SK-N-SH (cell line): Measurements from ENCODE around the gene CREB5.

Experiments
- FOXM1 ChIP-seq: IDR thresholded peaks from 2 replicates; pipeline ENCODE4 v1.4.0; 2012; ENCODE audit warnings: low read depth, mild to moderate bottlenecking
- POLR2AphosphoS5 ChIP-seq: IDR thresholded peaks from 2 replicates; pipeline ENCODE4 v1.6.1; 2012; ENCODE audit warnings: low read depth, low read length
- TEAD4 ChIP-seq: IDR thresholded peaks from 2 replicates; pipeline ENCODE4 v1.4.0; 2012; ENCODE audit warnings: mild to moderate bottlenecking, borderline replicate concordance; ENCODE audit not compliant: insufficient read depth
- TF ChIP-seq, protein P1 (sequence below): fragments of 200-600 bp; sonication (generic); IDR thresholded peaks from 2 replicates; pipeline ENCODE4 v1.6.1; 2017; ENCODE audit warnings: antibody characterized with exemption, mild to moderate bottlenecking, moderate library complexity

DNA sequence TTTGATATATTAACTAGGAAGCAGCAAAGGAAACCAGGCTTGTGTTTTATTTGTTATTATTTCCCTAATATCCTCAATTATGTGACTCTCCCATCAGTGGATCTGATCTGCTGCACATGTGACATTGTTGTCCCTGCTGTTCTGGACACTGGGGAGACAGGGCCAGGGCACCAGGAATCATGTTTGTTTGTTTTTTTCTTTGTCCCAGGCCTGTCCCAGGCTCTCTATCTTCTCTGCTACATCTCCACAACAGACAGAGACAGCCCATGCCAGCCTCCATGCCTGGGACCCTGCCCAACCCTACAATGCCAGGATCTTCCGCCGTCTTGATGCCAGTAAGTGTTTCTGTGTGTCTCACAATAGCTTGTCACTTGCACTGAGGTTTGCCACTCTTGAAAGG, 306.2 kb downstream of the CREB5 start:
- TF ChIP-seq, protein P1, sequence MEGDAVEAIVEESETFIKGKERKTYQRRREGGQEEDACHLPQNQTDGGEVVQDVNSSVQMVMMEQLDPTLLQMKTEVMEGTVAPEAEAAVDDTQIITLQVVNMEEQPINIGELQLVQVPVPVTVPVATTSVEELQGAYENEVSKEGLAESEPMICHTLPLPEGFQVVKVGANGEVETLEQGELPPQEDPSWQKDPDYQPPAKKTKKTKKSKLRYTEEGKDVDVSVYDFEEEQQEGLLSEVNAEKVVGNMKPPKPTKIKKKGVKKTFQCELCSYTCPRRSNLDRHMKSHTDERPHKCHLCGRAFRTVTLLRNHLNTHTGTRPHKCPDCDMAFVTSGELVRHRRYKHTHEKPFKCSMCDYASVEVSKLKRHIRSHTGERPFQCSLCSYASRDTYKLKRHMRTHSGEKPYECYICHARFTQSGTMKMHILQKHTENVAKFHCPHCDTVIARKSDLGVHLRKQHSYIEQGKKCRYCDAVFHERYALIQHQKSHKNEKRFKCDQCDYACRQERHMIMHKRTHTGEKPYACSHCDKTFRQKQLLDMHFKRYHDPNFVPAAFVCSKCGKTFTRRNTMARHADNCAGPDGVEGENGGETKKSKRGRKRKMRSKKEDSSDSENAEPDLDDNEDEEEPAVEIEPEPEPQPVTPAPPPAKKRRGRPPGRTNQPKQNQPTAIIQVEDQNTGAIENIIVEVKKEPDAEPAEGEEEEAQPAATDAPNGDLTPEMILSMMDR: no peak
- TF ChIP-seq TEAD4 (no peak), POLR2AphosphoS5 (no peak), FOXM1 (no peak)
